ENCODE measurements around the gene ELF4. TPM values are rescaled to one million over a fixed set of nuclear protein-coding genes. Genes with fewer than 3 reads are reported as not detected.

Gene ELF4
- total RNA-seq, 1 experiment from 2014 or later: 0.81 TPM

GRCh38 chrX:130103605-130104004 lies 6.7 kb downstream of the ELF4 start:
- no peaks in the 10 kb centered on the region for H3K79me1 ChIP-seq (ENCODE audit: insufficient read depth, low read depth, low read length, poor library complexity, severe bottlenecking)
- H3K4me2 ChIP-seq (ENCODE audit: insufficient read depth, insufficient read length, low read length): no peak overlapping the region
- H3K9me3 ChIP-seq (ENCODE audit: control insufficient read depth, low read depth, low read length): peaks cover 20% of the 10 kb centered on the region
- TF ChIP-seq CTCF (conservative IDR thresholded peaks at IDR 0.05): no peak
- H3K79me2 ChIP-seq (ENCODE audit: insufficient read depth, low read length): no peaks in the 10 kb centered on the region
- Mint-ChIP-seq H3K4me1 (peaks cover 3 to 17% of the 10 kb centered on the region in 2 experiments), H3K9me3 (peaks cover 0 to 77% of the 10 kb centered on the region in 2 experiments; a peak in 2 of 5 replicates), H3K4me3 (no peak overlapping the region), H3K27ac (no peak overlapping the region), H3K27me3 (ENCODE audit: low read depth) (peaks cover 20% of the 10 kb centered on the region), H3K36me3 (ENCODE audit: insufficient read depth in 1 of 3, low read depth in 3 of 3) (0 out of 7 replicates have a peak, but pooled peaks cover 0 to 2% (median 0%) of the 10 kb centered on the region in 3 experiments)
- no peak overlapping the region for H3K14ac ChIP-seq (ENCODE audit: insufficient read depth, low read length)
- H3T11ph ChIP-seq (ENCODE audit: low read length): no peak overlapping the region
- H2BK15ac ChIP-seq (ENCODE audit: low read depth, low read length): no peak overlapping the region
- H3K27ac ChIP-seq (ENCODE audit: insufficient read length, low read depth, low read length): no peak overlapping the region
- no peak overlapping the region for H4K8ac ChIP-seq (replicated peaks; ENCODE audit: insufficient read length, low read depth, low read length)
- H3K27me3 ChIP-seq (ENCODE audit: insufficient read depth, low read length): no peaks in the 10 kb centered on the region
- no peak overlapping the region for H3K56ac ChIP-seq (ENCODE audit: insufficient read length, low read depth, low read length)
- H4K91ac ChIP-seq (ENCODE audit: insufficient read length, low read depth, low read length): no peak overlapping the region
- no peak overlapping the region for H2AK5ac ChIP-seq (ENCODE audit: insufficient read length, low read length)
- H2BK12ac ChIP-seq (ENCODE audit: insufficient read length, low read depth, low read length): no peak overlapping the region
- no peak overlapping the region for H2BK120ac ChIP-seq (ENCODE audit: low read depth, low read length, poor library complexity, severe bottlenecking)
- H4K5ac ChIP-seq (ENCODE audit: insufficient read length, low read depth, low read length): no peak overlapping the region
- no peak overlapping the region for H3K23ac ChIP-seq (ENCODE audit: insufficient read length, low read depth, low read length)
- no peaks in the 10 kb centered on the region for H3K23me2 ChIP-seq (ENCODE audit: insufficient read length, low read depth, low read length, poor library complexity, severe bottlenecking)
- DNase-seq: no peak
- no peak overlapping the region for H3K18ac ChIP-seq (ENCODE audit: insufficient read length, low read depth, low read length)
- no peak overlapping the region for H3K9ac ChIP-seq (ENCODE audit: extremely low read depth, insufficient read length, low read length)
- no peak overlapping the region for H2AFZ ChIP-seq (ENCODE audit: low read length)
- no peak overlapping the region for H3K4ac ChIP-seq (ENCODE audit: low read depth, low read length)
- H2BK5ac ChIP-seq (ENCODE audit: insufficient read length, low read length): no peak overlapping the region
- H3K4me1 ChIP-seq (ENCODE audit: insufficient read depth, low read length): no peaks in the 10 kb centered on the region
- no peak overlapping the region for H2BK20ac ChIP-seq (ENCODE audit: low read depth, low read length, poor library complexity, severe bottlenecking)
- no CpG with 5 or more reads among the region's 3 CpGs for WGBS (ENCODE audit: extremely low coverage, insufficient read length, low lambda C conversion rate)
- no peaks in the 10 kb centered on the region for H4K20me1 ChIP-seq (ENCODE audit: control insufficient read depth, insufficient read depth, insufficient read length)

Data from H9 (cell line).